Measurements from ENCODE around the gene LAD1.

The LAD1 gene

GRCh38 chr1:201391651-201392511 is 7.2 kb downstream of the LAD1 start:
- DNase-seq (ENCODE audit: low spot score): no peak

- DNase-seq (ENCODE audit: low spot score): no peak
Measured at GRCh38 chr1:201391225-201391624, 7.9 kb downstream of the LAD1 start.

- DNase-seq (ENCODE audit: low spot score): no peak
Measured at GRCh38 chr1:201389051-201389450, 10.1 kb downstream of the LAD1 start.

GRCh38 chr1:201386208-201386607 is 12.9 kb downstream of the LAD1 start:
- no peak for DNase-seq (ENCODE audit: low spot score)

GRCh38 chr1:201385299-201385891 is 13.7 kb downstream of the LAD1 start:
- peak; percentile 29 for DNase-seq (ENCODE audit: low spot score)

- no peak for DNase-seq (ENCODE audit: low spot score)
Measured at GRCh38 chr1:201384406-201384782, 14.7 kb downstream of the LAD1 start.

- peak; percentile 75 for DNase-seq (ENCODE audit: low spot score)
Measured at GRCh38 chr1:201383647-201384405, 15.3 kb downstream of the LAD1 start.

- DNase-seq (ENCODE audit: low spot score): no peak
Measured at GRCh38 chr1:201381130-201381529, 18.0 kb downstream of the LAD1 start.

- DNase-seq (ENCODE audit: low spot score): no peak
Measured at GRCh38 chr1:201379733-201380242, 19.3 kb downstream of the LAD1 start.

- DNase-seq (ENCODE audit: low spot score): no peak
Measured at GRCh38 chr1:201378804-201379203, 20.3 kb downstream of the LAD1 start.

GRCh38 chr1:201377611-201378092 is 21.5 kb downstream of the LAD1 start, which contains the start of gene TNNT2:
TNNT2 (minus strand) TSS chr1:201377680; CDS start chr1:201373254, 4,426 bp downstream.
- no peak for DNase-seq (ENCODE audit: low spot score)

- DNase-seq (ENCODE audit: low spot score): peak; percentile 35
Measured at GRCh38 chr1:201376464-201377374, 22.4 kb downstream of the LAD1 start.

GRCh38 chr1:201376107-201376463 is 23.0 kb downstream of the LAD1 start:
- DNase-seq (ENCODE audit: low spot score): no peak

- DNase-seq (ENCODE audit: low spot score): no peak
Measured at GRCh38 chr1:201375169-201375568, 24.0 kb downstream of the LAD1 start.

GRCh38 chr1:201374364-201374763 is 24.8 kb downstream of the LAD1 start:
- DNase-seq (ENCODE audit: low spot score): no peak

GRCh38 chr1:201371792-201372191 is 27.3 kb downstream of the LAD1 start:
- no peak for DNase-seq (ENCODE audit: low spot score)

GRCh38 chr1:201371276-201371675 is 27.8 kb downstream of the LAD1 start:
- no peak for DNase-seq (ENCODE audit: low spot score)

- no peak for DNase-seq (ENCODE audit: low spot score)
Measured at GRCh38 chr1:201370500-201370899, 28.6 kb downstream of the LAD1 start.

GRCh38 chr1:201369209-201369608 is 29.9 kb downstream of the LAD1 start:
- DNase-seq (ENCODE audit: low spot score): no peak

- no peak for DNase-seq (ENCODE audit: low spot score)
Measured at GRCh38 chr1:201366696-201367095, 32.4 kb downstream of the LAD1 start.

- DNase-seq (ENCODE audit: low spot score): no peak
Measured at GRCh38 chr1:201365251-201365650, 33.9 kb downstream of the LAD1 start.

GRCh38 chr1:201364808-201365105 is 34.4 kb downstream of the LAD1 start:
- DNase-seq (ENCODE audit: low spot score): no peak
